Prostate gland (tissue), 2 donors: ENCODE data around the gene OTOG.

Source experiments
- CTCF ChIP-seq, 4 experiments: fragments of 200-600 bp in 2 of 4; fragments of 450-650 bp in 2 of 4; sonication (generic) in 2 of 4; IDR thresholded peaks; 1 replicate in 3 of 4; 2 replicates in 1 of 4; pipeline ENCODE4 v1.5.1; 2016 to 2019; ENCODE audit warnings: antibody characterized with exemption in 4 of 4, mild to moderate bottlenecking in 2 of 4, moderate library complexity in 2 of 4
- POLR2A ChIP-seq: fragments of 450-650 bp; IDR thresholded peaks from one replicate; pipeline ENCODE4 v1.6.1; 2016; ENCODE audit warnings: antibody characterized with exemption, mild to moderate bottlenecking
- POLR2AphosphoS5 ChIP-seq: sonication (generic); formaldehyde crosslinking; IDR thresholded peaks from one replicate; pipeline ENCODE4 v1.6.1; 2017; ENCODE audit warnings: antibody characterized with exemption

DNA sequence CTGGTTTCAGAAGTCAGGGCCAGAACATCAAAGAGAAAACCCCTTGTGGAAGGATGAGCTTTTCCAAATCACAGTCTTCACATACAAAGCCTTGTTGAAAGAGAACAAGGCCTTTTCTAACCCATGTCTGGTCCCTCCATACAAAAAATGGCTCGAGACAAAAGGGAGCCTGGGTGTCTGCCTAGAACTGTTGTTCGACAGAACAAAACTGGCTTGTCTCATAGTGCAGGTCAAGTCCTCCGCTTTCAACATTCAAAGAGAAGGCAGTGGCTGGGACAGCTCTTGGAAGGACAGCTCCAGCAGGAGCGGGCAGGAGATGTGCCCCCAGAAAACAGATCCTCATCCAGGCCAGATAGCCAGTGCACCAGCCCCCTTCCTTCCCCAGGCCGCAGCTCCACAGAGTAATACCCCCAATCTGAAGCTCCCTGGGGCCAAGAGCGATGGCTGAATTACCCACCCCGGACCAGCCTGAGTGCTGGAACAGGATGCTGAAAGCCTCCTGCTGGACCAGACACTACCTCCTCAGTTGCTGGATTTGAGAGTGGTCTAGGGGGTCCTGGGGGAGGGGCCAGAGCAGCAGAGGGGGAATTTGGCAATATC is 30.4 kb upstream of the OTOG start:
- TF ChIP-seq CTCF (IDR thresholded peaks at IDR 0.05) (no peak), POLR2A (no peak), POLR2AphosphoS5 (no peak)
